Fibroblast of lung (primary cell): ENCODE results near the gene GRIN1.
A peak's percentile ranks its signal among the peaks of the same experiment; 100 is the strongest.

ENCODE experiments used
- CTCF ChIP-seq, 2 donors: IDR thresholded peaks in 1 of 2; conservative IDR thresholded peaks in 1 of 2; 1 replicate in 1 of 2; 2 replicates in 1 of 2; pipeline ENCODE4 v1.5.1; 2011 to 2012; ENCODE audit warnings: low read length in 2 of 2, control low read depth in 1 of 2, inconsistent platforms in 1 of 2, low read depth in 1 of 2, mild to moderate bottlenecking in 1 of 2
- EZH2 ChIP-seq: IDR thresholded peaks from 2 replicates; pipeline ENCODE4 v1.5.1; 2012; ENCODE audit warnings: low read length, control low read depth, mild to moderate bottlenecking; ENCODE audit errors: missing control alignments

- TF ChIP-seq CTCF (conservative IDR thresholded peaks at IDR 0.05 in 1 of 2, IDR thresholded peaks at IDR 0.05 in 1 of 2; ENCODE audit: low read depth in 1 of 2, low read length in 2 of 2) (no peak), EZH2 (peak; percentile 61)
Observed at GRCh38 chr9:137161558-137162486, 22.9 kb downstream of the GRIN1 start.
